Right ventricle myocardium inferior (tissue), 1 donor: ENCODE results near the gene IFNG-AS1. TPM values are rescaled to one million over a fixed set of nuclear protein-coding genes. Genes with fewer than 3 reads are reported as not detected.

Source experiments
- ATAC-seq: fragments of 200-7000 bp; cut with Tn5 transposase; one replicate; pipeline ENCODE4 v1.9.1; 2020; ENCODE audit warnings: mild to moderate bottlenecking, moderate library complexity
- DNase-seq: peaks from one replicate; pipeline ENCODE4 v3.0.0; 2021; ENCODE audit errors: missing footprints
- intact Hi-C: fragments of 100-400 bp; cut with DNase I; formaldehyde crosslinking; loops from one replicate; pipeline ENCODE4 v1.11.0; 2022
- long read RNA-seq: library from polyadenylated mRNA; unstranded; transcript quantifications from one replicate; pipeline ENCODE4 v2.0.0, GENCODE V29; 2021
- total RNA-seq: library from RNA; stranded (reverse); fragmentation: NEBNext Ultra II Directional; extraction: Animal tissue kit (Norgen Biotek cat#: 25700); gene quantifications from one replicate; pipeline ENCODE4 v1.2.1, GENCODE V29; 2021
- donor health status: DM: no; HTN: yes; CAD: no; lungs with severe emphysema.

IFNG-AS1 gene
- total RNA-seq, result not detected
- long read RNA-seq, result 0 reads

- DNase-seq (no peak), ATAC-seq (no peak)
- intact Hi-C loops, result no loop called here
These were observed at the start of gene IFNG-AS1 for GRCh38 chr12:67989184-67989920. TSS of gene IFNG-AS1 (plus strand) at chr12:67989447.

- DNase-seq (no peak), ATAC-seq (peak; percentile 75)
- intact Hi-C loops, result loop anchor here (2.0 to 10.0 kb wide), 4 partner anchors 152 to 507 kb away; no protein-coding TSS in a partner anchor
These were observed 49.6 kb upstream of the IFNG-AS1 start for GRCh38 chr12:67939611-67940010.

- intact Hi-C loops, result loop anchor here (5.0 to 10.0 kb wide), 3 partner anchors 154 to 509 kb away; no protein-coding TSS in a partner anchor
- DNase-seq (no peak), ATAC-seq (peak; percentile 20)
These were observed 48.4 kb upstream of the IFNG-AS1 start for GRCh38 chr12:67940780-67941243.

DNA sequence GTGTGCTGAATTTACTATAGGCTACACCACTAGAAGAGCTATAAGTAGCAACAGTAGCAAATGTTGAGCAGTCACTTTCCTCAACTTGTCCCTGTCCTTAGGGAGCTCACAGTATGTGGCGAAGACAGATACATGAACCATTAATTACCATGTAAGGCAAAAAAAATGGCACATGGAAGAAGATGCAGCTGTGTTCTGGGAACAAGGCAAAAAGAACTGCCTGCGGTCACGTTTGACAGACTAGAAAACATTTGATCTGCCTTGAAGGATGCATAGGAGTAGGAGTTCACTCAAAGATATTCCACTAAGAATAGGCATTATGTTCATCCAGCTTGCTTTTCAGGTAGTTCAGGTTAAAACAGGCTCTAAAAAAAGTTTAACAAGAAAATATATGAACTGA is 46.5 kb upstream of the IFNG-AS1 start:
- intact Hi-C loops, result loop anchor here (2.0 to 10.0 kb wide), 5 partner anchors 155 to 586 kb away; no protein-coding TSS in a partner anchor
- ATAC-seq, result no peak
- no peak for DNase-seq

GRCh38 chr12:67943141-67943892 is 45.9 kb upstream of the IFNG-AS1 start:
- ATAC-seq, result peak; percentile 75
- intact Hi-C loops, result loop anchor here (2.0 to 10.0 kb wide), 5 partner anchors 156 to 587 kb away; no protein-coding TSS in a partner anchor
- no peak for DNase-seq

- ATAC-seq (no peak), DNase-seq (no peak)
- intact Hi-C loops, result loop anchor here (5.0 to 10.0 kb wide), 3 partner anchors 157 to 512 kb away; no protein-coding TSS in a partner anchor
These were observed 45.2 kb upstream of the IFNG-AS1 start for GRCh38 chr12:67944093-67944492.

DNA sequence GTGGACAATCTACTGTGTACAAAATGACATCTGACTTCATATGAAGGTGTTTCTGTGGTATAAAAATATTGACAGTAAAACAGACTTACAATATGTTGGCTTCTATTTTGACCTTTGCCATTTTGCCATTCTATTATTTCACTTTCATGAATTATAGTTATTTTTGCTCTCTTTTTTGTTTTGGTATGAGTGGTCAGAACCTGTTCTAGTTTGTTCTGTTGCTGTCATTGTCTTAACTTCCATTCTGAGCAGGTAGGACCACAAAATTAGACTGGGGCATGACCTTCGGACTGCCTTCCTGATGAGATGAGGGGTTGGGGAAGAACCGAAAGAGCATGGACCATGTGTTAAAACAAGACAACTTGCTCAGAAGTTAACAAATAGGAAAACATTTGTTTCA is 36.5 kb upstream of the IFNG-AS1 start:
- intact Hi-C loops, result no loop called here
- DNase-seq, result no peak
- no peak for ATAC-seq

DNA sequence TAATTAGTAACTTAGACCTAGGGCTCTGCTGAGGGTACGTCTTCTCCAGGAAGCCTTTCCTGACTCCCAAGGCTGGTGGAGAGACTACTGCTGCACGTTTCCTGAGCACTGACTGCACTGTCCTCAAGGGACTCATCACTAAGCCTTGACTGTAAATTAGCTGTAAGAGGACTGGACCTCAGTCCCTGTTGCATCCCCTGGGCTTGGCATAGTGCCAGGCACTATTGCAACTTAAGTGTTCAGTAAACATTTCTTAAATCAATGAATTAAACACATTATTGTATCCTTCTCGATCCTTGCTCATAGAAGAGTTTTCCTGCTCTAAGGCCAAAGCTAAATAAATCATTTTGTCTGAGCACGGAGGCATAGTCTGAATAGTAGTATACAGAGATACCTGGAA is 31.9 kb upstream of the IFNG-AS1 start:
- no peak for ATAC-seq
- intact Hi-C loops, result no loop called here
- no peak for DNase-seq

- DNase-seq, result no peak
- ATAC-seq, result no peak
- intact Hi-C loops, result no loop called here
These were observed 31.1 kb upstream of the IFNG-AS1 start for GRCh38 chr12:67958187-67958586.

GRCh38 chr12:67964456-67964855 is 24.8 kb upstream of the IFNG-AS1 start:
- intact Hi-C loops, result no loop called here
- DNase-seq, result no peak

DNA sequence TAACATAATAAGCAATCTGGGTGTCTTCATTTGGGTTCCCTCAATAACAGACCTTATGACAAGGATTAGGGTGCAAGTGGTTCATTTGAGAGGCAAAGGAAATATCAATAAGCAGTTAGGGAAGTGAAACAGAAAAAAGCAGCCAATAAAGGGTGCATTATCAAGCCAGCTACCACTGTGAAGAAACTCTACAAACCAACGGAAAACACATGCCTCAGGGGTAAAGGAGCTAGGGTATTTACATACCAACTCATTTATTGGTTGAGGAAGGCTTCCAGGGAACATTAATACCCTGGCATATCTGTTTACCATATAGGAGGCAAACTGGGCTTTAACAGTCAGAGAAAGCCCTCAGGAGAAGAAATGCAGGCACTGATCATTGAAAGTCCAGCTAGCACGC is 22.7 kb upstream of the IFNG-AS1 start:
- intact Hi-C loops, result no loop called here
- no peak for ATAC-seq
- DNase-seq, result no peak

More at GRCh38 chr12:67964456-67964855, 24.8 kb upstream of the IFNG-AS1 start:
- no peak for ATAC-seq

DNA sequence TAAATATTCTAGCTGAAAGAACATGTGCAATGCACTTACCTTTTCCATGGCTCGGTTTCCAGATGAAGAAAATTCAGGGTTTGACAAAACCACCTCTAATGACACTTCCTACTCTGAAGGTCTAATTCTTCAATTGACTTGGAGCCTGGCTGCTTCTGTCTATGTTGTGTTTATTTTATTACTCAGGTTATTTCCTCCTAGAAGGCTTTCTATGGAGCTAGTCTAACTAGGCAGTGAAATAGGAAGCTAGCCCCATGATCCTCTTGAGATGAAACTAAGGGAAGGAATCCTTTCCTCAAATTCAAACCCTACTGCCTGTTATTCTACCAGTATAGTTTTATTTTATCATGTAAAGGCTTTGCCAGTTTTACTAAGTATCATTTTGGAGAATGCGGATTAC is 20.9 kb upstream of the IFNG-AS1 start:
- intact Hi-C loops, result no loop called here
- ATAC-seq, result no peak

GRCh38 chr12:67968725-67969124 is 20.5 kb upstream of the IFNG-AS1 start:
- DNase-seq, result no peak
- ATAC-seq, result no peak
- intact Hi-C loops, result no loop called here

More for the DNA sequence above, 20.9 kb upstream of the IFNG-AS1 start:
- DNase-seq, result no peak

- no peak for ATAC-seq
- DNase-seq, result no peak
- intact Hi-C loops, result no loop called here
These were observed 20.0 kb upstream of the IFNG-AS1 start for GRCh38 chr12:67969134-67969802.

GRCh38 chr12:67977668-67978067 is 11.6 kb upstream of the IFNG-AS1 start:
- ATAC-seq, result no peak
- intact Hi-C loops, result no loop called here
- no peak for DNase-seq

GRCh38 chr12:67980391-67980790 is 8.9 kb upstream of the IFNG-AS1 start:
- intact Hi-C loops, result no loop called here
- DNase-seq, result no peak
- no peak for ATAC-seq

DNA sequence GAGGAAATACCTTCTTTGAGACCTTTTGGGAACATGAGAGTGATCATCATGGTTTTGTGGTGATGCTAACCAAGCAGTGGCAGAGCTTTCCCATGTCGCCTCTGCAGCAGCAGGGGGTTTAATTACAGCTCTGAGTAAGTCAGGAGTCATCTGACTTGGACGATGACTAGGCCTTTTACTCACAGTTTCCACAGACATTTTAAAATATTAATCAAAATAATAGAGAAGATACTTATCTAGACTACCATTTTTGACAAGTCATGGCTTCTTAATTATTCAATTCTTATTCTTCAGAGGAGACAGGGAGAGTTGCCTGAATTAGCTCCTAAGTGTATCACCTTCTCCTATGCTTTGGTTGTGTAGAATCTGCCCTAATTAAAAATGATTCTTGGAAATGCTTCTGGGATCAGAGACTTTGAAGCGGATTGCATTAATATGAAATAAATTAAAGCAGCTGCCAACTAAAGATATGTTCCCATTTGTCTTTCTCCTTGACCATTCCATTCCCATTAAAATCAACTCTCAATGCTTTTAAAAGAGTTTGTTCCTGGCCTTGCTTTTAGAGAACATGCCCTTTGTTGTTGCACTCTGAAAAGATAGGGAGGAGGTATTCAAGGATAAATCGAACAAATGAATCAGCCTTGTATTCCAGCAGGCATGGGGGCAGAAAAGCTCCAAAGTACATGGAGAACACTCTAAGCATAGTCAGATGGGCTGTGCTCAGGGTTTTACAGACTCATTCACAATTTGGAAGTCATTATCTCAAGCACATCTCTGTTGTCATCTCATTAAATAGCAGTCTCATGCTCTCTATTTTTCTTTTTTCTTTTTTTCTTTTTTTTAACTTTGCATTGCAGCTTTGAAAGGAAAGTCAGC is 7.7 kb upstream of the IFNG-AS1 start:
- DNase-seq (no peak), ATAC-seq (no peak)
- intact Hi-C loops, result no loop called here

DNA sequence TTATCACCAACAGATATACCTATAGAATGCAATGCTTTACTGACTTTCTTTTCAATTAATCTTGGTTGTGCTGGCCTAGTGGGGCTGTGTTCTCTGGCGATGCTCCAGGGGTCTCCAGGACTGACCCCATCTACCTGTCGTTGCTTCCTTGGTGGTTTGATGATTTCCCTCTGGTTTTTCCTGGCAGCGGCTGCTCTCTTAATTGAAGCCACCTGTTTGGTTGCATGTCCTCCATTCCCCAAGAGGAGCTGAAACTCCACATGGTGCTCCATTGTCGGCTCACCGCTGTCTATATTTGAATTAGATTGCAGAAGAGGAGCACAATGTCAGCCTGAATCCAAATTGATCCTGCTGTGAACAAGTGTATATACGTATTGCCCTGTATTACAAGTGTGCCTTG is 7.1 kb upstream of the IFNG-AS1 start:
- DNase-seq, result no peak
- no peak for ATAC-seq
- intact Hi-C loops, result no loop called here
